Activated CD4-positive, alpha-beta T cell treated with anti-CD3 and anti-CD28 coated beads, Interleukin-2, amount 50 U/mL, for 16 hours (primary cell): Measurements from ENCODE around the gene TRMT2B.
A peak's percentile ranks its signal among the peaks of the same experiment; 100 is the strongest.
"Not testable (repeated sequence)": the region's sequence is repeated elsewhere in the genome, so short reads cannot be mapped to it uniquely, and the experiment has no call there.

Source experiments
- DNase-seq: peaks from one replicate; pipeline ENCODE4 v3.0.0-alpha.2; 2020

TRMT2B gene

GRCh38 chrX:101051549-101052302, at the start of gene TRMT2B:
Gene TRMT2B, minus strand, starts transcription at chrX:101052111. Its CDS starts 9,822 bp downstream, at chrX:101042289.
- peak; percentile 82 for DNase-seq

GRCh38 chrX:101097546-101098453, 45.9 kb upstream of the TRMT2B start, which contains the start of gene CENPI:
Gene CENPI, plus strand, starts transcription at chrX:101098204. Its CDS starts 2,867 bp downstream, at chrX:101101071.
- peak; percentile 95 for DNase-seq

- DNase-seq, result no peak
These were observed 39.9 kb upstream of the TRMT2B start for GRCh38 chrX:101091817-101092216.

- DNase-seq, result no peak
These were observed 29.3 kb upstream of the TRMT2B start for GRCh38 chrX:101081231-101081630.

- DNase-seq, result no peak
These were observed 28.6 kb upstream of the TRMT2B start for GRCh38 chrX:101080326-101081124.

GRCh38 chrX:101079736-101080270, 27.9 kb upstream of the TRMT2B start:
- DNase-seq, result no peak

GRCh38 chrX:101078716-101079598, 27.0 kb upstream of the TRMT2B start, which contains the start of gene TMEM35A:
Gene TMEM35A, plus strand, starts transcription at chrX:101078879. Its CDS starts 124 bp downstream, at chrX:101079003.
- no peak for DNase-seq

- DNase-seq, result no peak
These were observed 19.7 kb upstream of the TRMT2B start for GRCh38 chrX:101071582-101071981.

GRCh38 chrX:101062176-101062575, 10.3 kb upstream of the TRMT2B start:
- DNase-seq, result no peak

- DNase-seq, result peak; percentile 59
These were observed 5.3 kb upstream of the TRMT2B start for GRCh38 chrX:101057093-101057714.

GRCh38 chrX:101056551-101056950, 4.6 kb upstream of the TRMT2B start:
- DNase-seq, result not testable (repeated sequence)

GRCh38 chrX:101051153-101051548, 760 bp downstream of the TRMT2B start:
- no peak for DNase-seq

- DNase-seq, result peak; percentile 48
These were observed 11.7 kb downstream of the TRMT2B start for GRCh38 chrX:101040197-101040596.

GRCh38 chrX:101037231-101037630, 14.7 kb downstream of the TRMT2B start:
- DNase-seq, result no peak

GRCh38 chrX:101029665-101030064, 22.2 kb downstream of the TRMT2B start:
- DNase-seq, result no peak

- DNase-seq, result no peak
These were observed 23.3 kb downstream of the TRMT2B start for GRCh38 chrX:101028562-101028961.

GRCh38 chrX:101025126-101025525, 26.8 kb downstream of the TRMT2B start:
- no peak for DNase-seq

- no peak for DNase-seq
These were observed 29.9 kb downstream of the TRMT2B start for GRCh38 chrX:101022020-101022419.

GRCh38 chrX:101012031-101012430, 39.9 kb downstream of the TRMT2B start:
- not testable (repeated sequence) for DNase-seq

GRCh38 chrX:101009090-101009489, 42.8 kb downstream of the TRMT2B start:
- DNase-seq, result no peak

- DNase-seq, result no peak
These were observed 52.5 kb downstream of the TRMT2B start for GRCh38 chrX:100999451-100999850.
